ENCODE results near the gene TTLL13. TPM values are rescaled to one million over a fixed set of nuclear protein-coding genes. Genes with fewer than 3 reads are reported as not detected.
A peak's percentile ranks its signal among the peaks of the same experiment; 100 is the strongest.

Gene TTLL13
- total and polyA plus RNA-seq, 2 of the 4 experiments (the other 2 are of a cell fraction): 0.10 TPM; not detected in 1

GRCh38 chr15:90286678-90287077 lies 37.3 kb downstream of the TTLL13 start:
- CTCF ChIA-PET: no interaction called here
- Histone ChIP-seq H3K4me1 (ENCODE audit: control insufficient read depth, insufficient read depth, low read length) (no peaks in the 10 kb centered on the region), H2BK15ac (ENCODE audit: low read depth, low read length) (no peak overlapping the region), H4K20me1 (ENCODE audit: insufficient read depth, low read length) (no peaks in the 10 kb centered on the region), H3K23ac (ENCODE audit: low read depth, low read length) (no peak overlapping the region), H2BK120ac (ENCODE audit: low read depth, low read length) (no peak overlapping the region), H4K5ac (ENCODE audit: low read depth, low read length) (no peak overlapping the region), H3K4me2 (ENCODE audit: low read depth, low read length) (no peak overlapping the region), H4K91ac (ENCODE audit: insufficient read depth, low read depth, low read length) (no peak overlapping the region), H3K14ac (replicated peaks; ENCODE audit: low read depth, low read length) (no peak overlapping the region), H3K56ac (ENCODE audit: extremely low read depth, insufficient read depth, low read length) (no peak overlapping the region), H3K27me3 (ENCODE audit: control insufficient read depth, insufficient read depth, low read length) (no peaks in the 10 kb centered on the region), H3K9me3 (ENCODE audit: control insufficient read depth, insufficient read depth, low read length) (no peaks in the 10 kb centered on the region), H2BK5ac (ENCODE audit: low read depth, low read length, poor library complexity, severe bottlenecking) (no peak overlapping the region), H3K4me3 (ENCODE audit: insufficient read depth, low read depth, low read length) (no peak overlapping the region), H2AK9ac (replicated peaks; ENCODE audit: low read depth, low read length, poor library complexity) (no peak overlapping the region), H3K9ac (ENCODE audit: low read depth, low read length) (no peak overlapping the region), H2BK20ac (ENCODE audit: low read depth, low read length) (no peak overlapping the region), H3K27ac (ENCODE audit: insufficient read depth, low read length) (no peak overlapping the region), H3K36me3 (ENCODE audit: control insufficient read depth, insufficient read depth, low read length) (no peaks in the 10 kb centered on the region), H2AFZ (replicated peaks; ENCODE audit: low read length, poor library complexity) (no peak overlapping the region), H4K8ac (ENCODE audit: low read depth in 2 of 2, low read length in 2 of 2) (no peak overlapping the region), H3K4ac (ENCODE audit: low read depth, low read length) (no peak overlapping the region), H3K18ac (ENCODE audit: low read depth, low read length) (no peak overlapping the region), H2AK5ac (ENCODE audit: low read depth, low read length) (no peak overlapping the region), H3K79me1 (ENCODE audit: low read depth in 1 of 2, low read length in 2 of 2) (no peaks in the 10 kb centered on the region), H3K9me1 (ENCODE audit: insufficient read depth, low read length) (no peaks in the 10 kb centered on the region)
- POLR2A ChIA-PET (ENCODE audit: unreplicated experiment): no interaction called here
- DNase-seq: peak; percentile 25
- no TSS peak for BruUV-seq (replicated peaks)
- dilution Hi-C loops (cut with HindIII; ENCODE audit: low sequenced_read_pairs, unreplicated experiment): no loop called here
- in situ Hi-C loops (cut with MboI; ENCODE audit: low sequenced_read_pairs): no loop called here
- ATAC-seq (ENCODE audit: low read depth): peak; percentile 70
- intact Hi-C loops (cut with micrococcal nuclease): no loop called here
- TF ChIP-seq BHLHE40 (IDR thresholded peaks at IDR 0.05; ENCODE audit: low read depth, low read length) (no peak), FOS (IDR thresholded peaks at IDR 0.05; ENCODE audit: low read depth, low read length) (no peak), MAZ (IDR thresholded peaks at IDR 0.05; ENCODE audit: borderline replicate concordance, low read depth, low read length) (no peak), RAD21 (IDR thresholded peaks at IDR 0.05; ENCODE audit: low read length) (peak; percentile 48), SMC3 (IDR thresholded peaks at IDR 0.05; ENCODE audit: low read depth, low read length) (peak; percentile 17; the same call in 1 of the 2 replicates), NFE2L2 (IDR thresholded peaks at IDR 0.05; ENCODE audit: low read depth, low read length) (no peak), CHD1 (IDR thresholded peaks at IDR 0.05; ENCODE audit: low read depth, low read length) (no peak)
- TF ChIP-seq, protein P1, sequence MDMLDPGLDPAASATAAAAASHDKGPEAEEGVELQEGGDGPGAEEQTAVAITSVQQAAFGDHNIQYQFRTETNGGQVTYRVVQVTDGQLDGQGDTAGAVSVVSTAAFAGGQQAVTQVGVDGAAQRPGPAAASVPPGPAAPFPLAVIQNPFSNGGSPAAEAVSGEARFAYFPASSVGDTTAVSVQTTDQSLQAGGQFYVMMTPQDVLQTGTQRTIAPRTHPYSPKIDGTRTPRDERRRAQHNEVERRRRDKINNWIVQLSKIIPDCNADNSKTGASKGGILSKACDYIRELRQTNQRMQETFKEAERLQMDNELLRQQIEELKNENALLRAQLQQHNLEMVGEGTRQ (IDR thresholded peaks at IDR 0.05; ENCODE audit: low read depth, low read length): no peak
- TF ChIP-seq, protein P2, sequence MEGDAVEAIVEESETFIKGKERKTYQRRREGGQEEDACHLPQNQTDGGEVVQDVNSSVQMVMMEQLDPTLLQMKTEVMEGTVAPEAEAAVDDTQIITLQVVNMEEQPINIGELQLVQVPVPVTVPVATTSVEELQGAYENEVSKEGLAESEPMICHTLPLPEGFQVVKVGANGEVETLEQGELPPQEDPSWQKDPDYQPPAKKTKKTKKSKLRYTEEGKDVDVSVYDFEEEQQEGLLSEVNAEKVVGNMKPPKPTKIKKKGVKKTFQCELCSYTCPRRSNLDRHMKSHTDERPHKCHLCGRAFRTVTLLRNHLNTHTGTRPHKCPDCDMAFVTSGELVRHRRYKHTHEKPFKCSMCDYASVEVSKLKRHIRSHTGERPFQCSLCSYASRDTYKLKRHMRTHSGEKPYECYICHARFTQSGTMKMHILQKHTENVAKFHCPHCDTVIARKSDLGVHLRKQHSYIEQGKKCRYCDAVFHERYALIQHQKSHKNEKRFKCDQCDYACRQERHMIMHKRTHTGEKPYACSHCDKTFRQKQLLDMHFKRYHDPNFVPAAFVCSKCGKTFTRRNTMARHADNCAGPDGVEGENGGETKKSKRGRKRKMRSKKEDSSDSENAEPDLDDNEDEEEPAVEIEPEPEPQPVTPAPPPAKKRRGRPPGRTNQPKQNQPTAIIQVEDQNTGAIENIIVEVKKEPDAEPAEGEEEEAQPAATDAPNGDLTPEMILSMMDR (conservative IDR thresholded peaks at IDR 0.05; ENCODE audit: low read depth, low read length): peak; percentile 48

All from IMR-90 (cell line).